ENCODE results near the gene NHLRC4.

The NHLRC4 gene

DNA sequence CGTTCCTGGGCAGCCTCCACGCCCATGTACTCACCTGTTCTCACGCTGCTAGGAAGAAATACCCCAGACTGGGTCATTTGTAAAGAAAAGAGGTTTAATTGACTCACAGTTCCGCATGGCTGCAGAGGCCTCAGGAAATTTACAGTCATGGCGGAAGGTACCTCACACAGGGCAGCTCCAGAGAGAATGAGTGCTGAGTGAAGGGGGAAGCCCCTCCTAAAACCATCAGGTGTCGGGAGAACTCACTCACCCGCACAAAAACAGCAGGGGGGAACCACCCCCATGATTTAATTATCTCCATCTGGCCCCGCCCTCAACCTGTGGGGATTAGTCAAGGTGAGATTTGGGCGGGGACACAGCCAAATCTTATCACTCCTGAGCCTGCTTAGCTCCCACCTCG is 41.2 kb downstream of the NHLRC4 start:
- Histone ChIP-seq H3K4me3 (ENCODE audit: low read depth, low read length) (no peak overlapping the region), H3K27ac (ENCODE audit: extremely low read depth, low read depth, low read length) (no peak overlapping the region), H3K9me3 (ENCODE audit: control insufficient read depth, insufficient read depth, low read depth, low read length) (no peaks in the 10 kb centered on the region), H3K4me1 (ENCODE audit: control insufficient read depth, insufficient read depth, low read length) (no peaks in the 10 kb centered on the region), H3K36me3 (ENCODE audit: control insufficient read depth in 2 of 2, insufficient read depth in 1 of 2, low read length in 2 of 2) (no peaks in the 10 kb centered on the region)
- TF ChIP-seq RBAK (tag by site-specific recombination; IDR thresholded peaks at IDR 0.05) = no peak
- no peak for TF ChIP-seq ZSCAN23 (tag by site-specific recombination; IDR thresholded peaks at IDR 0.05)
- TF ChIP-seq KLF10 (tag by site-specific recombination; IDR thresholded peaks at IDR 0.05) = no peak
- TF ChIP-seq ZNF544 (tag by site-specific recombination; IDR thresholded peaks at IDR 0.05) = no peak
- TF ChIP-seq IKZF3 (tag by site-specific recombination; IDR thresholded peaks at IDR 0.05) = no peak
- no peak for TF ChIP-seq ZNF621 (tag by site-specific recombination; IDR thresholded peaks at IDR 0.05)
- TF ChIP-seq YY1 (tag by site-specific recombination; IDR thresholded peaks at IDR 0.05) = no peak
- TF ChIP-seq, protein P1, sequence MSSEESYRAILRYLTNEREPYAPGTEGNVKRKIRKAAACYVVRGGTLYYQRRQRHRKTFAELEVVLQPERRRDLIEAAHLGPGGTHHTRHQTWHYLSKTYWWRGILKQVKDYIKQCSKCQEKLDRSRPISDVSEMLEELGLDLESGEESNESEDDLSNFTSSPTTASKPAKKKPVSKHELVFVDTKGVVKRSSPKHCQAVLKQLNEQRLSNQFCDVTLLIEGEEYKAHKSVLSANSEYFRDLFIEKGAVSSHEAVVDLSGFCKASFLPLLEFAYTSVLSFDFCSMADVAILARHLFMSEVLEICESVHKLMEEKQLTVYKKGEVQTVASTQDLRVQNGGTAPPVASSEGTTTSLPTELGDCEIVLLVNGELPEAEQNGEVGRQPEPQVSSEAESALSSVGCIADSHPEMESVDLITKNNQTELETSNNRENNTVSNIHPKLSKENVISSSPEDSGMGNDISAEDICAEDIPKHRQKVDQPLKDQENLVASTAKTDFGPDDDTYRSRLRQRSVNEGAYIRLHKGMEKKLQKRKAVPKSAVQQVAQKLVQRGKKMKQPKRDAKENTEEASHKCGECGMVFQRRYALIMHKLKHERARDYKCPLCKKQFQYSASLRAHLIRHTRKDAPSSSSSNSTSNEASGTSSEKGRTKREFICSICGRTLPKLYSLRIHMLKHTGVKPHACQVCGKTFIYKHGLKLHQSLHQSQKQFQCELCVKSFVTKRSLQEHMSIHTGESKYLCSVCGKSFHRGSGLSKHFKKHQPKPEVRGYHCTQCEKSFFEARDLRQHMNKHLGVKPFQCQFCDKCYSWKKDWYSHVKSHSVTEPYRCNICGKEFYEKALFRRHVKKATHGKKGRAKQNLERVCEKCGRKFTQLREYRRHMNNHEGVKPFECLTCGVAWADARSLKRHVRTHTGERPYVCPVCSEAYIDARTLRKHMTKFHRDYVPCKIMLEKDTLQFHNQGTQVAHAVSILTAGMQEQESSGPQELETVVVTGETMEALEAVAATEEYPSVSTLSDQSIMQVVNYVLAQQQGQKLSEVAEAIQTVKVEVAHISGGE (tag by site-specific recombination; conservative IDR thresholded peaks at IDR 0.05; ENCODE audit: low read depth) = no peak
- TF ChIP-seq, protein P2, sequence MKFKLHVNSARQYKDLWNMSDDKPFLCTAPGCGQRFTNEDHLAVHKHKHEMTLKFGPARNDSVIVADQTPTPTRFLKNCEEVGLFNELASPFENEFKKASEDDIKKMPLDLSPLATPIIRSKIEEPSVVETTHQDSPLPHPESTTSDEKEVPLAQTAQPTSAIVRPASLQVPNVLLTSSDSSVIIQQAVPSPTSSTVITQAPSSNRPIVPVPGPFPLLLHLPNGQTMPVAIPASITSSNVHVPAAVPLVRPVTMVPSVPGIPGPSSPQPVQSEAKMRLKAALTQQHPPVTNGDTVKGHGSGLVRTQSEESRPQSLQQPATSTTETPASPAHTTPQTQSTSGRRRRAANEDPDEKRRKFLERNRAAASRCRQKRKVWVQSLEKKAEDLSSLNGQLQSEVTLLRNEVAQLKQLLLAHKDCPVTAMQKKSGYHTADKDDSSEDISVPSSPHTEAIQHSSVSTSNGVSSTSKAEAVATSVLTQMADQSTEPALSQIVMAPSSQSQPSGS (tag by site-specific recombination; IDR thresholded peaks at IDR 0.05; ENCODE audit: low read depth) = no peak
- TF ChIP-seq ZNF530 (tag by site-specific recombination; IDR thresholded peaks at IDR 0.05; ENCODE audit: low read depth) = no peak
- TF ChIP-seq ZNF571 (tag by site-specific recombination; IDR thresholded peaks at IDR 0.05) = no peak
- no peak for TF ChIP-seq KLF9 (tag by site-specific recombination; IDR thresholded peaks at IDR 0.05; ENCODE audit: low read depth)
- no peak for TF ChIP-seq ZNF48 (tag by site-specific recombination; IDR thresholded peaks at IDR 0.05)
- TF ChIP-seq SALL2 (tag by site-specific recombination; IDR thresholded peaks at IDR 0.05; ENCODE audit: borderline replicate concordance) = no peak
- TF ChIP-seq ZBTB7A (tag by site-specific recombination; IDR thresholded peaks at IDR 0.05; ENCODE audit: low read depth) = no peak
- TF ChIP-seq ZNF664 (tag by site-specific recombination; IDR thresholded peaks at IDR 0.05) = no peak
- TF ChIP-seq ZNF112 (tag by site-specific recombination; IDR thresholded peaks at IDR 0.05) = no peak
- TF ChIP-seq ZNF324 (tag by site-specific recombination; IDR thresholded peaks at IDR 0.05) = no peak
- TF ChIP-seq ZNF76 (tag by site-specific recombination; IDR thresholded peaks at IDR 0.05; ENCODE audit: borderline replicate concordance, low read depth) = no peak
- TF ChIP-seq ZNF626 (tag by site-specific recombination; IDR thresholded peaks at IDR 0.05) = no peak
- POLR2A ChIA-PET = no interaction called here
- CTCF ChIA-PET = no interaction called here

DNA sequence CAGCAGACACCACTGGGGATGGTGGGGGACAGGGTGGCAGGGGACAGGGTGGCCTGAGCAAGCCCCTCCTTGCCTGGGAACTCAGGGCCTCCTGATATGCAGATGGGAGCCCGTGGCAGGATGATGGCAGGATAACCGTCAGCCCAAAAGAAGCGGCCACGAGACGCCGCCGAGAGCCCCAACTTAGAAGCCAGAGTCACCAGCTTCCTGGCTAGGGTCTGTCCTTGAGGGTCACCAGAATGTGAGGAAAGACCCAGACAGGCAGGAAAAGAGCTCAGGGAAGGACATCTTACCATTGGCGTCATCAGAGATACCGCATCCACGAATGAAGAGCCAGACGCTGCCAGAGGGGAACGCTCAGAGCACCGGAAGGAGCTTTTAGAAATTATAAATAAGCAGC is 42.5 kb downstream of the NHLRC4 start:
- H3K4me1 ChIP-seq (ENCODE audit: control insufficient read depth, insufficient read depth, low read length) = no peaks in the 10 kb centered on the region
- H3K9me3 ChIP-seq (ENCODE audit: control insufficient read depth, insufficient read depth, low read depth, low read length) = no peaks in the 10 kb centered on the region
- peaks cover 0 to 3% of the 10 kb centered on the region in 2 experiments; a peak in 1 of 3 replicates for H3K36me3 ChIP-seq (ENCODE audit: control insufficient read depth in 2 of 2, insufficient read depth in 1 of 2, low read length in 2 of 2)
- ChIA-PET CTCF (interaction anchor here (0.7 to 2.0 kb wide), 4 partner anchors 9 to 1418 kb away, joined by 4 to 8 read pairs (median 4); no protein-coding TSS in a partner anchor), POLR2A (interaction anchor here (1.2 kb wide), 1 partner anchor 24 kb away, joined by 3 read pairs; no protein-coding TSS in a partner anchor)
- no peak overlapping the region for H3K27ac ChIP-seq (ENCODE audit: extremely low read depth, low read depth, low read length)
- H3K4me3 ChIP-seq (ENCODE audit: low read depth, low read length) = no peak overlapping the region
- TF ChIP-seq, protein P3, sequence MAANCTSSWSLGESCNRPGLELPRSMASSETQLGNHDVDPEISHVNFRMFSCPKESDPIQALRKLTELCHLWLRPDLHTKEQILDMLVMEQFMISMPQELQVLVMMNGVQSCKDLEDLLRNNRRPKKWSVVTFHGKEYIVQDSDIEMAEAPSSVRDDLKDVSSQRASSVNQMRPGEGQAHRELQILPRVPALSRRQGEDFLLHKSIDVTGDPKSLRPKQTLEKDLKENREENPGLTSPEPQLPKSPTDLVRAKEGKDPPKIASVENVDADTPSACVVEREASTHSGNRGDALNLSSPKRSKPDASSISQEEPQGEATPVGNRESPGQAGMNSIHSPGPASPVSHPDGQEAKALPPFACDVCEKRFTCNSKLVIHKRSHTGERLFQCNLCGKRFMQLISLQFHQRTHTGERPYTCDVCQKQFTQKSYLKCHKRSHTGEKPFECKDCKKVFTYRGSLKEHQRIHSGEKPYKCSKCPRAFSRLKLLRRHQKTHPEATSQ (tag by site-specific recombination; IDR thresholded peaks at IDR 0.05) = no peak
- TF ChIP-seq ZNF610 (tag by site-specific recombination; IDR thresholded peaks at IDR 0.05; ENCODE audit: borderline replicate concordance) = no peak
- no peak for TF ChIP-seq RBAK (tag by site-specific recombination; IDR thresholded peaks at IDR 0.05)
- no peak for TF ChIP-seq ZNF169 (tag by site-specific recombination; IDR thresholded peaks at IDR 0.05)
- TF ChIP-seq ZNF600 (tag by site-specific recombination; IDR thresholded peaks at IDR 0.05) = no peak
- TF ChIP-seq, protein P4, sequence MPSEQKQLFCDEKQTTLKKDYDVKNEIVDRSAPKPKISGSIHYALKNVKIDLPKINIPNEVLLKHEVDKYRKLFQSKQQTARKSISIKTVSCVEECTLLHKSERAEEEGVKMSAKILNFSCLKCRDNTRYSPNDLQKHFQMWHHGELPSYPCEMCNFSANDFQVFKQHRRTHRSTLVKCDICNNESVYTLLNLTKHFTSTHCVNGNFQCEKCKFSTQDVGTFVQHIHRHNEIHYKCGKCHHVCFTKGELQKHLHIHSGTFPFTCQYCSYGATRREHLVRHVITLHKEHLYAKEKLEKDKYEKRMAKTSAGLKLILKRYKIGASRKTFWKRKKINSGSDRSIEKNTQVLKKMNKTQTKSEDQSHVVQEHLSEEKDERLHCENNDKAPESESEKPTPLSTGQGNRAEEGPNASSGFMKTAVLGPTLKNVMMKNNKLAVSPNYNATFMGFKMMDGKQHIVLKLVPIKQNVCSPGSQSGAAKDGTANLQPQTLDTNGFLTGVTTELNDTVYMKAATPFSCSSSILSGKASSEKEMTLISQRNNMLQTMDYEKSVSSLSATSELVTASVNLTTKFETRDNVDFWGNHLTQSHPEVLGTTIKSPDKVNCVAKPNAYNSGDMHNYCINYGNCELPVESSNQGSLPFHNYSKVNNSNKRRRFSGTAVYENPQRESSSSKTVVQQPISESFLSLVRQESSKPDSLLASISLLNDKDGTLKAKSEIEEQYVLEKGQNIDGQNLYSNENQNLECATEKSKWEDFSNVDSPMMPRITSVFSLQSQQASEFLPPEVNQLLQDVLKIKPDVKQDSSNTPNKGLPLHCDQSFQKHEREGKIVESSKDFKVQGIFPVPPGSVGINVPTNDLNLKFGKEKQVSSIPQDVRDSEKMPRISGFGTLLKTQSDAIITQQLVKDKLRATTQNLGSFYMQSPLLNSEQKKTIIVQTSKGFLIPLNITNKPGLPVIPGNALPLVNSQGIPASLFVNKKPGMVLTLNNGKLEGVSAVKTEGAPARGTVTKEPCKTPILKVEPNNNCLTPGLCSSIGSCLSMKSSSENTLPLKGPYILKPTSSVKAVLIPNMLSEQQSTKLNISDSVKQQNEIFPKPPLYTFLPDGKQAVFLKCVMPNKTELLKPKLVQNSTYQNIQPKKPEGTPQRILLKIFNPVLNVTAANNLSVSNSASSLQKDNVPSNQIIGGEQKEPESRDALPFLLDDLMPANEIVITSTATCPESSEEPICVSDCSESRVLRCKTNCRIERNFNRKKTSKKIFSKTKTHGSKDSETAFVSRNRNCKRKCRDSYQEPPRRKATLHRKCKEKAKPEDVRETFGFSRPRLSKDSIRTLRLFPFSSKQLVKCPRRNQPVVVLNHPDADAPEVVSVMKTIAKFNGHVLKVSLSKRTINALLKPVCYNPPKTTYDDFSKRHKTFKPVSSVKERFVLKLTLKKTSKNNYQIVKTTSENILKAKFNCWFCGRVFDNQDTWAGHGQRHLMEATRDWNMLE (tag by site-specific recombination; conservative IDR thresholded peaks at IDR 0.05; ENCODE audit: low read depth) = no peak

Data from HEK293 (cell line).